H1 (cell line): ENCODE results near the gene EEF1AKMT1. TPM values are rescaled to one million over a fixed set of nuclear protein-coding genes. Genes with fewer than 3 reads are reported as not detected.

Experiments used
- CTCF ChIA-PET: fragments of 300-600 bp; sonication (Branson Sonifier 250); formaldehyde crosslinking; loops from one replicate; lab custom pipeline; 2021; ENCODE audit not compliant: partially characterized antibody; lab: Charles Lee
- POLR2A ChIA-PET: fragments of 300-600 bp; sonication (Branson Sonifier 250); formaldehyde crosslinking; loops from one replicate; lab custom pipeline; 2021; ENCODE audit warnings: inconsistent platforms; ENCODE audit not compliant: partially characterized antibody; lab: Charles Lee
- DNase-seq, 2 experiments: peaks; one replicate each; pipeline versions ENCODE4 v3.0.0 to v3.0.0-alpha.2; 2010 to 2022; ENCODE audit warnings: low spot score in 2 of 2, low read depth in 1 of 2, mixed read lengths in 1 of 2
- FAIRE-seq: peaks from 2 replicates; lab custom pipeline; 2011; peaks lifted over from hg19 to GRCh38; lab: Jason Lieb, UNC
- H2AFZ ChIP-seq: 2 replicates; pipeline ENCODE4 v1.8.1; 2012; ENCODE audit warnings: low read length, inconsistent platforms
- H2AK5ac ChIP-seq: 2 replicates; pipeline ENCODE4 v1.6.1; 2013; ENCODE audit warnings: low read depth, low read length
- H2BK120ac ChIP-seq: replicated peaks from 2 replicates; pipeline ENCODE3; 2013; ENCODE audit warnings: low read depth, low read length, inconsistent platforms
- H2BK12ac ChIP-seq: 2 replicates; pipeline ENCODE4 v1.6.1; 2013; ENCODE audit warnings: low read depth, low read length
- H2BK15ac ChIP-seq: 2 replicates; pipeline ENCODE4 v1.6.1; 2013; ENCODE audit warnings: low read length
- H2BK20ac ChIP-seq: 2 replicates; pipeline ENCODE4 v1.6.1; 2013; ENCODE audit warnings: low read length
- H2BK5ac ChIP-seq: 2 replicates; pipeline ENCODE4 v1.6.1; 2013; ENCODE audit warnings: low read depth, low read length
- H3K14ac ChIP-seq: 2 replicates; pipeline ENCODE4 v1.6.1; 2013; ENCODE audit warnings: inconsistent platforms; ENCODE audit not compliant: insufficient read length
- H3K18ac ChIP-seq: 2 replicates; pipeline ENCODE4 v1.6.1; 2013; ENCODE audit warnings: low read length; ENCODE audit errors: extremely low read depth
- H3K23ac ChIP-seq: 2 replicates; pipeline ENCODE4 v1.6.1; 2013; ENCODE audit warnings: inconsistent platforms; ENCODE audit not compliant: insufficient read length
- H3K23me2 ChIP-seq: 2 replicates; pipeline ENCODE4 v1.6.1; 2013; ENCODE audit warnings: low read depth, low read length
- H3K27ac ChIP-seq: 2 replicates; pipeline ENCODE4 v1.6.1; 2011; ENCODE audit warnings: low read depth, low read length, inconsistent platforms
- H3K27me3 ChIP-seq, 4 experiments: replicated peaks in 1 of 4; 1 replicate in 1 of 4; 2 replicates in 3 of 4; pipeline versions ENCODE4 v1.6.1 to v1.8.1; 2011 to 2013; ENCODE audit warnings: low read length in 3 of 4, mild to moderate bottlenecking in 3 of 4, inconsistent platforms in 2 of 4, mixed read lengths in 2 of 4, moderate library complexity in 1 of 4; ENCODE audit not compliant: control insufficient read depth in 3 of 4, insufficient read depth in 3 of 4; ENCODE audit errors: extremely low read depth in 1 of 4
- H3K36me3 ChIP-seq, 4 experiments: 2 replicates each; pipeline versions ENCODE4 v1.6.1 to v1.8.1; 2011 to 2013; ENCODE audit warnings: mild to moderate bottlenecking in 4 of 4, low read length in 3 of 4, moderate library complexity in 2 of 4, control low read depth in 1 of 4, inconsistent platforms in 1 of 4; ENCODE audit not compliant: insufficient read depth in 4 of 4, control insufficient read depth in 2 of 4
- H3K4ac ChIP-seq: replicated peaks from 2 replicates; pipeline ENCODE3; 2013; ENCODE audit warnings: low read length, low read depth, mixed read lengths, inconsistent platforms; ENCODE audit not compliant: insufficient read length
- H3K4me1 ChIP-seq, 4 experiments: replicated peaks in 1 of 4; 1 replicate in 1 of 4; 2 replicates in 3 of 4; pipeline versions ENCODE4 v1.6.1 to v1.8.1; 2011 to 2013; ENCODE audit warnings: low read length in 3 of 4, inconsistent platforms in 2 of 4, mixed read lengths in 1 of 4; ENCODE audit not compliant: insufficient read depth in 4 of 4, control insufficient read depth in 3 of 4
- H3K4me2 ChIP-seq, 2 experiments: 2 replicates each; pipeline versions ENCODE4 v1.6.1 to v1.8.1; 2011 to 2013; ENCODE audit warnings: low read depth in 2 of 2, low read length in 2 of 2, control low read depth in 1 of 2, inconsistent platforms in 1 of 2, mild to moderate bottlenecking in 1 of 2; ENCODE audit not compliant: insufficient read depth in 1 of 2
- H3K4me3 ChIP-seq, 4 experiments: fragments of 200-600, 300-600 bp in 1 of 4; sonication (generic), shearing (Covaris generic), sonication (Bioruptor Twin) in 1 of 4; 2 replicates each; pipeline versions ENCODE4 v1.5.1 to v1.8.1; 2011 to 2016; ENCODE audit warnings: low read length in 4 of 4, low read depth in 3 of 4, control low read depth in 2 of 4, inconsistent platforms in 2 of 4, mild to moderate bottlenecking in 2 of 4, mixed read lengths in 1 of 4, moderate library complexity in 1 of 4; ENCODE audit not compliant: insufficient read depth in 2 of 4; ENCODE audit errors: extremely low read depth in 1 of 4
- H3K56ac ChIP-seq: replicated peaks from 2 replicates; pipeline ENCODE3; 2013; ENCODE audit warnings: low read depth, mild to moderate bottlenecking, mixed read lengths, low read length, inconsistent platforms; ENCODE audit not compliant: insufficient read length
- H3K79me1 ChIP-seq: 2 replicates; pipeline ENCODE4 v1.6.1; 2013; ENCODE audit warnings: low read depth, low read length, control low read depth
- H3K79me2 ChIP-seq, 2 experiments: 2 replicates each; pipeline versions ENCODE4 v1.6.1 to v1.8.1; 2012 to 2013; ENCODE audit warnings: low read length in 2 of 2, mild to moderate bottlenecking in 2 of 2, inconsistent platforms in 1 of 2; ENCODE audit not compliant: insufficient read depth in 2 of 2, control insufficient read depth in 1 of 2
- H3K9ac ChIP-seq, 4 experiments: replicated peaks in 1 of 4; 1 replicate in 1 of 4; 2 replicates in 3 of 4; pipeline versions ENCODE4 v1.6.1 to v1.8.1; 2011 to 2013; ENCODE audit warnings: low read depth in 3 of 4, low read length in 3 of 4, control low read depth in 2 of 4, mild to moderate bottlenecking in 2 of 4, moderate library complexity in 2 of 4, inconsistent platforms in 1 of 4; ENCODE audit errors: extremely low read depth in 1 of 4
- H3K9me3 ChIP-seq, 2 experiments: 2 replicates each; pipeline versions ENCODE4 v1.6.1 to v1.8.1; 2012 to 2013; ENCODE audit warnings: mild to moderate bottlenecking in 2 of 2, moderate library complexity in 2 of 2, control low read depth in 1 of 2, inconsistent platforms in 1 of 2, low read depth in 1 of 2, low read length in 1 of 2, mixed read lengths in 1 of 2; ENCODE audit not compliant: insufficient read depth in 2 of 2
- H4K20me1 ChIP-seq, 2 experiments: replicated peaks in 1 of 2; 2 replicates each; pipeline versions ENCODE3 to v1.8.1; 2011 to 2013; ENCODE audit warnings: inconsistent platforms in 2 of 2, low read length in 2 of 2, mild to moderate bottlenecking in 1 of 2; ENCODE audit not compliant: insufficient read depth in 2 of 2, control insufficient read depth in 1 of 2
- H4K5ac ChIP-seq: 2 replicates; pipeline ENCODE4 v1.6.1; 2013; ENCODE audit warnings: low read length, low read depth, mixed read lengths, inconsistent platforms; ENCODE audit not compliant: insufficient read length
- H4K8ac ChIP-seq: 2 replicates; pipeline ENCODE4 v1.8.0; 2013; ENCODE audit warnings: mild to moderate bottlenecking, moderate library complexity, low read length, inconsistent platforms; ENCODE audit not compliant: insufficient read depth; ENCODE audit errors: extremely low read depth
- H4K91ac ChIP-seq: replicated peaks from 2 replicates; pipeline ENCODE3; 2013; ENCODE audit warnings: low read length, mixed read lengths, inconsistent platforms; ENCODE audit not compliant: insufficient read length
- SP4 ChIP-seq: IDR thresholded peaks from 2 replicates; pipeline ENCODE4 v1.6.1; 2012; ENCODE audit warnings: low read length, inconsistent platforms
- SUZ12 ChIP-seq: fragments of 200-600 bp; sonication (generic); IDR thresholded peaks from 2 replicates; pipeline ENCODE4 v1.6.1; 2012; ENCODE audit warnings: mild to moderate bottlenecking, inconsistent platforms, low read length, moderate library complexity, mixed read lengths
- TEAD4 ChIP-seq: IDR thresholded peaks from 2 replicates; pipeline ENCODE4 v1.6.1; 2012; ENCODE audit warnings: low read depth, low read length, inconsistent platforms, mixed read lengths
- USF2 ChIP-seq: IDR thresholded peaks from 2 replicates; pipeline ENCODE4 v1.6.1; 2011; ENCODE audit warnings: low read length, improper control_type of control experiment
- WGBS, 2 experiments: shearing (Covaris generic) in 1 of 2; methylation state at CpG; one replicate each; pipeline versions ENCODE4 v1.1.6 to v1.1.7; 2013 to 2015; ENCODE audit warnings: low lambda C conversion rate in 2 of 2, mixed read lengths in 2 of 2, inconsistent platforms in 1 of 2, low coverage in 1 of 2, missing lambda C conversion rate in 1 of 2; ENCODE audit not compliant: insufficient replicate concordance in 2 of 2, insufficient coverage in 1 of 2, insufficient read length in 1 of 2; ENCODE audit errors: extremely low coverage in 1 of 2, missing lambda C conversion rate in 1 of 2; 5-methylcytosine and 5-hydroxymethylcytosine counted together
- polyA plus RNA-seq, 7 experiments: library from polyadenylated mRNA; depleted of rRNA in 3 of 7; stranded (reverse) in 5 of 7; unstranded in 2 of 7; fragments of >200 nt in 5 of 7; fragments of 200-250 nt in 2 of 7; gene quantifications; 1 replicate in 5 of 7; 2 replicates in 1 of 7; 4 replicates in 1 of 7; pipeline versions ENCODE4 v1.2.1 to v1.2.3, GENCODE V29; 2011 to 2013; ENCODE audit warnings: missing spikeins in 2 of 7, mixed read lengths in 2 of 7
- total RNA-seq: library from RNA; stranded (reverse); fragmentation: NEBNext Ultra II Directional; extraction: Animal tissue kit (Norgen Biotek cat#: 25700); gene quantifications from 2 replicates; pipeline ENCODE4 v1.2.1, GENCODE V29; 2021

The EEF1AKMT1 gene
- total and polyA plus RNA-seq, 2 of the 8 experiments (the other 6 are each of a cell fraction or from before 2014, with no cell fraction given) = 3.1 to 4.1 TPM

- no peak for TF ChIP-seq USF2
- TF ChIP-seq SUZ12 = no peak
- no peak for TF ChIP-seq TEAD4
- TF ChIP-seq SP4 = no peak
- Histone ChIP-seq H3K9me3 (no peaks in the 10 kb centered on the region; a peak in 1 of 4 replicates), H3K79me1 (no peaks in the 10 kb centered on the region), H4K8ac (peak overlapping the region; percentile 83), H3K18ac (no peak overlapping the region), H3K4me2 (no peak overlapping the region), H3K56ac (no peak overlapping the region), H3K23ac (no peak overlapping the region), H3K4me3 (no peak overlapping the region), H3K27ac (no peak overlapping the region), H2BK20ac (no peak overlapping the region), H2AFZ (0 out of 2 replicates have a peak overlapping the region, but pooled peaks have one; percentile 30), H2AK5ac (no peak overlapping the region), H4K5ac (no peak overlapping the region), H3K4me1 (peaks cover 2 to 9% (median 5%) of the 10 kb centered on the region in 4 experiments; a peak in 6 of 7 replicates), H2BK15ac (no peak overlapping the region), H2BK120ac (no peak overlapping the region), H4K91ac (peak overlapping the region; percentile 6), H3K9ac (no peak overlapping the region), H4K20me1 (peaks cover 0 to 7% of the 10 kb centered on the region in 2 experiments), H3K36me3 (no peaks in the 10 kb centered on the region), H2BK5ac (0 out of 2 replicates have a peak overlapping the region, but pooled peaks have one; percentile 2), H3K4ac (no peak overlapping the region), H3K79me2 (no peaks in the 10 kb centered on the region), H3K27me3 (peaks cover 0 to 20% (median 13%) of the 10 kb centered on the region in 4 experiments; a peak in 5 of 7 replicates), H2BK12ac (no peak overlapping the region), H3K23me2 (peaks cover 15% of the 10 kb centered on the region), H3K14ac (no peak overlapping the region)
- ChIA-PET CTCF (interaction anchor here (1.4 to 2.8 kb wide), 4 partner anchors 9 to 224 kb away, joined by 3 to 11 read pairs (median 6); partner anchors contain the start of gene IL17D), POLR2A (interaction anchor here (1.2 to 1.4 kb wide), 2 partner anchors 11 to 55 kb away, joined by 3 read pairs; no protein-coding TSS in a partner anchor)
- DNase-seq = no peak
- WGBS, 2 experiments = 82% methylated on average over 15 of the region's 15 CpGs; no CpG with 5 or more reads in 1 of the 2 experiments
- no peak for FAIRE-seq
Observed at GRCh38 chr13:20716951-20717350, 56.8 kb downstream of the EEF1AKMT1 start.
